Measurements from ENCODE around the gene GGA1. TPM values are rescaled to one million over a fixed set of nuclear protein-coding genes. Genes with fewer than 3 reads are reported as not detected.

The GGA1 gene
- total RNA-seq, 1 donor from 2014 or later: 56.1 TPM

DNA sequence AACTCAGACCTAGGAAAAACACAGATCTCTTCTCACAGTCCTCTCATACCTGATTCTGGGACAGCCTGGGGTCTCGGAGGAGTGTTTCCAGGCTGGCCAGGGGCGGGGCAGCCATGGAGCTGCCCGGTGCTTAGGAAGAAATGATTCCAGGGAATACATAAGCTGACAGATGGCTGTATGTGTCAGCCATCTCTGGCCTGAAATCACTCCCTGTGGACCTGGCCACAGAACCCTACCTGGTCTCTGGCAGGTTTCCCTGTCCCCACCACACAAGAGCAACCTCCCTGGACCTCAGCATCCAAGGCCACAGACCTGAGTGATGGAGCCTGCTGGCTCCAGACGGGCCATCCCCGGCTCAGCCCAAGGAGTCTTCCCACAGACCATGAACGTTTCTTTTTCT is 10.0 kb downstream of the GGA1 start:
- Mint-ChIP-seq H3K9me3 (ENCODE audit: unreplicated experiment) (no peaks in the 10 kb centered on the region), H3K4me1 (ENCODE audit: unreplicated experiment) (peaks cover 2% of the 10 kb centered on the region), H3K36me3 (ENCODE audit: unreplicated experiment) (peaks cover 7% of the 10 kb centered on the region), H3K27me3 (ENCODE audit: unreplicated experiment) (no peaks in the 10 kb centered on the region), H3K27ac (ENCODE audit: unreplicated experiment) (no peak overlapping the region), H3K4me3 (ENCODE audit: unreplicated experiment) (no peak overlapping the region)
- TF ChIP-seq, protein P1, sequence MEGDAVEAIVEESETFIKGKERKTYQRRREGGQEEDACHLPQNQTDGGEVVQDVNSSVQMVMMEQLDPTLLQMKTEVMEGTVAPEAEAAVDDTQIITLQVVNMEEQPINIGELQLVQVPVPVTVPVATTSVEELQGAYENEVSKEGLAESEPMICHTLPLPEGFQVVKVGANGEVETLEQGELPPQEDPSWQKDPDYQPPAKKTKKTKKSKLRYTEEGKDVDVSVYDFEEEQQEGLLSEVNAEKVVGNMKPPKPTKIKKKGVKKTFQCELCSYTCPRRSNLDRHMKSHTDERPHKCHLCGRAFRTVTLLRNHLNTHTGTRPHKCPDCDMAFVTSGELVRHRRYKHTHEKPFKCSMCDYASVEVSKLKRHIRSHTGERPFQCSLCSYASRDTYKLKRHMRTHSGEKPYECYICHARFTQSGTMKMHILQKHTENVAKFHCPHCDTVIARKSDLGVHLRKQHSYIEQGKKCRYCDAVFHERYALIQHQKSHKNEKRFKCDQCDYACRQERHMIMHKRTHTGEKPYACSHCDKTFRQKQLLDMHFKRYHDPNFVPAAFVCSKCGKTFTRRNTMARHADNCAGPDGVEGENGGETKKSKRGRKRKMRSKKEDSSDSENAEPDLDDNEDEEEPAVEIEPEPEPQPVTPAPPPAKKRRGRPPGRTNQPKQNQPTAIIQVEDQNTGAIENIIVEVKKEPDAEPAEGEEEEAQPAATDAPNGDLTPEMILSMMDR (IDR thresholded peaks at IDR 0.05): no peak
- no peak for DNase-seq (ENCODE audit: extremely low spot score, unreplicated experiment)

DNA sequence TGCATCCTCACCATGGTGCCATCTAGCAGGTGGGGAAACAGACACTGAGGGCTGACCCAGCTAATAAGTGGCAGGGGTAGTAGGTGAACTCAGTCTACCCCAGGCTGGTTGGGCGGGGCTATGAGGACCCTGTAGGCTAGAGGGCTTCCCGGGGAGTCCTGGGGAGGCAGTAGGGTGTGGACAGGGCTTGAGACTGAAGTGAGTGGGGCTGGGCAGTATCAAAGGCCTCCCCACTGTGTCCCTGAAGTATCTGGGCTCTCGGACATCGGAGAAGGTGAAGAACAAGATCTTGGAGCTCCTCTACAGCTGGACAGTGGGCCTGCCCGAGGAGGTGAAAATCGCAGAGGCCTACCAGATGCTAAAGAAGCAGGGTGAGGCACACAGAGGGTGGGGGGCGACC is 11.4 kb downstream of the GGA1 start:
- TF ChIP-seq, protein P1 (IDR thresholded peaks at IDR 0.05): no peak
- no peak for DNase-seq (ENCODE audit: extremely low spot score, unreplicated experiment)
- Mint-ChIP-seq H3K4me1 (ENCODE audit: unreplicated experiment) (peaks cover 3% of the 10 kb centered on the region), H3K27me3 (ENCODE audit: unreplicated experiment) (no peaks in the 10 kb centered on the region), H3K4me3 (ENCODE audit: unreplicated experiment) (no peak overlapping the region), H3K36me3 (ENCODE audit: unreplicated experiment) (peaks cover 8% of the 10 kb centered on the region), H3K27ac (ENCODE audit: unreplicated experiment) (no peak overlapping the region), H3K9me3 (ENCODE audit: unreplicated experiment) (no peaks in the 10 kb centered on the region)

DNA sequence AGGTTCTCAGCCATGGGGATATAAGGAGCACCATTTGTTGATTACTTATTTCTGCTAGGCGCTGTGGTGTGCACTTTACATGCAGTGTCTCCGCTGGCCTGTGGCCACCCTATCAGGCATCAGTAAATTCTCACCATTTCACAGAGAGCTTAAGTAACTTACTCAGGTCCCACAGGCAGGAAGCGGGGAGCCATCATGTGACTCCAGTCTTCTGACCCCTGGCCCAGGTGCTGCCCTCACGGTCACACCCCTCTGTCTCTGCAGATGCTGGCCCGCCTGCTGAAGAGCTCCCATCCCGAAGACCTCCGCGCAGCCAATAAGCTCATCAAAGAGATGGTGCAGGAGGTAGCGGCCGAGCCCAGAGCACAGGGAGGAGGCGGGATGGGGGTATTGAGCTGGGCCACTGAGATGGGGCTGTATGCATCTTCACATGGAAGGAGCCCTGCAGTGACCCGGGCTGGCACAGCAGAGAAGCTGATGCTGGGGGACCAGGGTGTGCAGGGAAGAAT is 12.8 kb downstream of the GGA1 start:
- no peak overlapping the region for H3K4me3 Mint-ChIP-seq (ENCODE audit: unreplicated experiment)
- H3K9me3 Mint-ChIP-seq (ENCODE audit: unreplicated experiment): no peaks in the 10 kb centered on the region

DNA sequence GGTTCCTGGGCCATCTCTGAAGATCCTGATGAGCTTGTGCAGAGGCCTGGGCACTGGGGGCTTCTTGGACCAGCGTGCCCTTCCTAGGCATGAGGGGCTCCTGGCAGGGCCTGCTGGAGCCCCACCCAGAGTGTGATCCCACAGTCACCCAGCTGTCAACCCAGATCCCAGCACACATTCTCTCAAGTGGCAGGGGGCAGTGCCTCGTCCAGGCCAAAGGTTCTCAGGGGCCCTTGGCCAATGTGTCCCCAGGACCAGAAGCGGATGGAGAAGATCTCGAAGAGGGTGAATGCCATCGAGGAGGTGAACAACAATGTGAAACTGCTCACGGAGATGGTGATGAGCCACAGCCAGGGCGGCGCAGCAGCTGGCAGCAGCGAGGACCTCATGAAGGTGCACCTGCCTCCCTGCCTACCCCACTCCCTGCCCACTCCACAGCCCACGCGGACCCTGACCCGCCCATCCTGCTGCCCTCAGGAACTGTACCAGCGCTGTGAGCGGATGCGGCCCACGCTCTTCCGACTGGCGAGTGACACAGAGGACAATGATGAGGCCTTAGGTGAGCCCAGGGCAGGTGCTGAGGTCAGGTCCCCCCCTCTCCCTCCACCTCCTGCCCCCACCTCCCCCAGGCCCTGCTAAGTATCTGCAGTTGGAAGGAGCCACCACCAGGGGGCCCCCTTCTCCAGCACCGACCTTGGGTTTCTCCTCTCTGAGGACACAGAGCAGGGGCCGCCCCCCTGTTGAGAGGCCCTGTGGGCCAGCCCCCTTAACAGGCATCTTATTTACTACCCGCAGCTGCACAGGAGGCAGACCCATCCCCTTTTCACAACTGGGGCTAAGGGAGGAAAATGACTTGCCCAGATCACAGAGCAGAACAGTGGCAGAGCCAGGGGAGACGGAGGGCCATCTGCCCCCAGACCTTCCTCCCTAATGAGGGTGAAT is 14.7 kb downstream of the GGA1 start:
- TF ChIP-seq, protein P1 (IDR thresholded peaks at IDR 0.05): peak; percentile 86
- no peak overlapping the region for H3K27ac Mint-ChIP-seq (ENCODE audit: unreplicated experiment)
- no peaks in the 10 kb centered on the region for H3K9me3 Mint-ChIP-seq (ENCODE audit: unreplicated experiment)
- DNase-seq (ENCODE audit: extremely low spot score, unreplicated experiment): peak; percentile 90
- peaks cover 7% of the 10 kb centered on the region for H3K4me1 Mint-ChIP-seq (ENCODE audit: unreplicated experiment)
- H3K4me3 Mint-ChIP-seq (ENCODE audit: unreplicated experiment): no peak overlapping the region
- H3K27me3 Mint-ChIP-seq (ENCODE audit: unreplicated experiment): no peaks in the 10 kb centered on the region
- H3K36me3 Mint-ChIP-seq (ENCODE audit: unreplicated experiment): peaks cover 2% of the 10 kb centered on the region

More for the DNA sequence above, 12.8 kb downstream of the GGA1 start:
- H3K27ac Mint-ChIP-seq (ENCODE audit: unreplicated experiment): no peak overlapping the region
- TF ChIP-seq, protein P1 (IDR thresholded peaks at IDR 0.05): no peak
- H3K27me3 Mint-ChIP-seq (ENCODE audit: unreplicated experiment): no peaks in the 10 kb centered on the region
- peaks cover 8% of the 10 kb centered on the region for H3K36me3 Mint-ChIP-seq (ENCODE audit: unreplicated experiment)
- no peak for DNase-seq (ENCODE audit: extremely low spot score, unreplicated experiment)
- H3K4me1 Mint-ChIP-seq (ENCODE audit: unreplicated experiment): peaks cover 7% of the 10 kb centered on the region

DNA sequence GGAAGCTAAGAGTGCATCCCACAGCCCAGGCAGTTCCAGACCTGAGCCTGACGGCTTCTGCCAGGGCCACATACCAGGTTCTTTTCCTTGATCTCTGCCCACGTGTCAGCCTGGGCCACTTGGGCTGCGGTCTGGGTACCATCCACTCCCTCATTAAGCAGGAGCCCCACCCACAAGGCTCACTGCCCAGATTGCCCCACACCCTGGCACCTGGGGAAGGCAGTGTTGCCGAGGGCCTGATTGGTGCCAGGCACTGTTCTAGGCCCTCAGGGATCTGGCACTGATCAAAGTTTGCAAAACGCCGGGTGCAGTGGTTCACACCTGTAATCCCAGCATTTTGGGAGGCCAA is 15.4 kb downstream of the GGA1 start:
- H3K4me3 Mint-ChIP-seq (ENCODE audit: unreplicated experiment): no peak overlapping the region
- no peak for DNase-seq (ENCODE audit: extremely low spot score, unreplicated experiment)
- H3K27ac Mint-ChIP-seq (ENCODE audit: unreplicated experiment): no peak overlapping the region
- peaks cover 7% of the 10 kb centered on the region for H3K4me1 Mint-ChIP-seq (ENCODE audit: unreplicated experiment)
- H3K36me3 Mint-ChIP-seq (ENCODE audit: unreplicated experiment): peaks cover 2% of the 10 kb centered on the region
- TF ChIP-seq, protein P1 (IDR thresholded peaks at IDR 0.05): no peak
- no peaks in the 10 kb centered on the region for H3K27me3 Mint-ChIP-seq (ENCODE audit: unreplicated experiment)
- no peaks in the 10 kb centered on the region for H3K9me3 Mint-ChIP-seq (ENCODE audit: unreplicated experiment)

All from osteocyte (in vitro differentiated cells).